Measurements from ENCODE around the gene BIVM. TPM values are rescaled to one million over a fixed set of nuclear protein-coding genes. Genes with fewer than 3 reads are reported as not detected.

Gene BIVM
- total RNA-seq, 1 donor from 2014 or later, result 16.6 TPM

DNA sequence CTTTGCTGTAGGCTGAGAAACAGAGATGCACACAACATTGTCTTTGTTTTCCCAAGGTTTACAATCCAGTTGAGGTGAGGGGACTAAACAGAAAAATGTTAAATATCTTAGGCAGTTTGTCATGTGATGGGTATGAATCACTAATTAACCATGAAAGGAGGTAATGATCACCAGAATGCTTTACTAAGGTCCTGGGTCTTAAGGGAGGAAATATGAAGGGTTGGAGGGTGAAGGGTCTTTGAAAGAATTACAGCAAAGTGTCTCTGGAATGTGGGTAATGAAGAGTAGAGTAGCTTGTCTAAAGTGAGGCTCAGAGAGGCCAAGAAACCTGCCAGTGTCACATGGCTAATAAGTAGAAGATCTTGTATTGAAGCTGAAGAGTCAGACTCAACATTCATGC, 19.0 kb downstream of the BIVM start:
- H3K36me3 ChIP-seq (ENCODE audit: control insufficient read depth, insufficient read depth, low read length), result no peaks in the 10 kb centered on the region

GRCh38 chr13:102825400-102825799, 26.5 kb downstream of the BIVM start:
- TF ChIP-seq, protein P1, sequence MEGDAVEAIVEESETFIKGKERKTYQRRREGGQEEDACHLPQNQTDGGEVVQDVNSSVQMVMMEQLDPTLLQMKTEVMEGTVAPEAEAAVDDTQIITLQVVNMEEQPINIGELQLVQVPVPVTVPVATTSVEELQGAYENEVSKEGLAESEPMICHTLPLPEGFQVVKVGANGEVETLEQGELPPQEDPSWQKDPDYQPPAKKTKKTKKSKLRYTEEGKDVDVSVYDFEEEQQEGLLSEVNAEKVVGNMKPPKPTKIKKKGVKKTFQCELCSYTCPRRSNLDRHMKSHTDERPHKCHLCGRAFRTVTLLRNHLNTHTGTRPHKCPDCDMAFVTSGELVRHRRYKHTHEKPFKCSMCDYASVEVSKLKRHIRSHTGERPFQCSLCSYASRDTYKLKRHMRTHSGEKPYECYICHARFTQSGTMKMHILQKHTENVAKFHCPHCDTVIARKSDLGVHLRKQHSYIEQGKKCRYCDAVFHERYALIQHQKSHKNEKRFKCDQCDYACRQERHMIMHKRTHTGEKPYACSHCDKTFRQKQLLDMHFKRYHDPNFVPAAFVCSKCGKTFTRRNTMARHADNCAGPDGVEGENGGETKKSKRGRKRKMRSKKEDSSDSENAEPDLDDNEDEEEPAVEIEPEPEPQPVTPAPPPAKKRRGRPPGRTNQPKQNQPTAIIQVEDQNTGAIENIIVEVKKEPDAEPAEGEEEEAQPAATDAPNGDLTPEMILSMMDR (IDR thresholded peaks at IDR 0.05; ENCODE audit: insufficient read depth, low read length, poor library complexity, severe bottlenecking), result no peak
- Histone ChIP-seq H3K4me3 (ENCODE audit: low read depth, low read length) (no peak overlapping the region), H3K27me3 (ENCODE audit: control insufficient read depth, insufficient read depth, low read length) (no peaks in the 10 kb centered on the region), H3K36me3 (ENCODE audit: control insufficient read depth, insufficient read depth, low read length) (no peaks in the 10 kb centered on the region)
- DNase-seq (ENCODE audit: low read depth), result no peak

More for the DNA sequence above, 19.0 kb downstream of the BIVM start:
- Histone ChIP-seq H3K27me3 (ENCODE audit: control insufficient read depth, insufficient read depth, low read length) (no peaks in the 10 kb centered on the region), H3K4me3 (ENCODE audit: low read depth, low read length) (no peak overlapping the region)
- DNase-seq (ENCODE audit: low read depth), result peak; percentile 75
- TF ChIP-seq, protein P1 (IDR thresholded peaks at IDR 0.05; ENCODE audit: insufficient read depth, low read length, poor library complexity, severe bottlenecking), result no peak

DNA sequence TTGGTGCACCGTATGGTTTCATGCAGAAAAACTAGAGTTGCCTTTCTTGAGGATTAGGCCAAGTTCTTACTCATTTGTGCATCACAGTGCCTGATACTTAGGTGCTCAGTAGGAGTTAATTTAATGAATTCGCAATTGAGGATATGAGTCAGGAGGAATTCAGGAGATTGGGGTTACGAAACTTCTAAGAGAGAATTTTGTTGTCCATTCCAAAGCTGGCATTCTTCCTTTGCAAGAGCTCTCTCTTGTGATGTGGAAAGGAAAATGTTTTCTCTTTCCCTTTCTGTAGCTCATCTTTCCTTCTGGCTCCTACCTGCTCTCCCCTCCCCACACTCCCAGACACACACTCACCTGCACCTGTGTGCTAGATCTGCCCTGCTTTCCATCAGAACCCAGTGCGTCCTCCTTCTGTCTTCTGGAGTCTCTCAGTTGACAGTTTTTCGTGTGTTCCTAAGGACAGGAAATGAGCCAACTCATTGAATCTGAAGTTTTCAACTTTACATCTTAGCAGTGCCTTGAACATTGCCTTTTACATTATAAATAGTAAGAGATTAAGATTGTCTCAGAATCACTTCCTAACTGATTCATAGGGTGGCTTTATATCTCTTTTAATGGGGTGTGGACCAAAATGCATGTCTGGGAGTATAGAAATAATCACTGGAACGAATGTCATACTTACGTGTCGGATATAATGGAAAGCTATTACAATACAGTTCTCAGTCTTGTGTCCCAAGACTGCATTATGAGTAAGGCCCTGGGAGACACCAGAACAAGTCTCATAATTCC, 27.2 kb downstream of the BIVM start:
- TF ChIP-seq, protein P1 (IDR thresholded peaks at IDR 0.05; ENCODE audit: insufficient read depth, low read length, poor library complexity, severe bottlenecking), result peak; percentile 14
- Histone ChIP-seq H3K4me3 (ENCODE audit: low read depth, low read length) (no peak overlapping the region), H3K36me3 (ENCODE audit: control insufficient read depth, insufficient read depth, low read length) (peaks cover 2% of the 10 kb centered on the region), H3K27me3 (ENCODE audit: control insufficient read depth, insufficient read depth, low read length) (no peaks in the 10 kb centered on the region)
- peak; percentile 80 for DNase-seq (ENCODE audit: low read depth)

DNA sequence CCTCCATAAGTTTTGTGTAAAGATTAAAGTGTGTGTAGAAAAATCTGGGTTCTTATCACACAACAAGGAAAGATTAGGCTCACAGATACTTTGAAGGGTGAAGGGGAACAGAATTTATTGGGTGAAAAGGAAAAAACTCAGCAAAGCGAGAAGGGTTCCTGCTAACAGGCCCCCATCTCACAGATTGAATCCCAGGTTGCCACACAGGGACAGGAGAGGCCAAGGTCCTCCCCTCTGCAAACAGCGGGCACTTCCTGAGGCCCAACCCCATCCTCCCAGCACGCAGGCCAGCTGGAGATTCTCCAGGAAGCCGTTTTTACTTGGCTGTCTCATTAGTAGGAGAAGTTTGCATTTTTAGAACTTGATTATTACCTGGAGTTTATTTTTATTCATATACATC, 31.7 kb downstream of the BIVM start:
- H3K36me3 ChIP-seq (ENCODE audit: control insufficient read depth, insufficient read depth, low read length), result peaks cover 2% of the 10 kb centered on the region
- TF ChIP-seq, protein P1 (IDR thresholded peaks at IDR 0.05; ENCODE audit: insufficient read depth, low read length, poor library complexity, severe bottlenecking), result no peak
- no peaks in the 10 kb centered on the region for H3K27me3 ChIP-seq (ENCODE audit: control insufficient read depth, insufficient read depth, low read length)
- H3K4me3 ChIP-seq (ENCODE audit: low read depth, low read length), result no peak overlapping the region
- DNase-seq (ENCODE audit: low read depth), result no peak

DNA sequence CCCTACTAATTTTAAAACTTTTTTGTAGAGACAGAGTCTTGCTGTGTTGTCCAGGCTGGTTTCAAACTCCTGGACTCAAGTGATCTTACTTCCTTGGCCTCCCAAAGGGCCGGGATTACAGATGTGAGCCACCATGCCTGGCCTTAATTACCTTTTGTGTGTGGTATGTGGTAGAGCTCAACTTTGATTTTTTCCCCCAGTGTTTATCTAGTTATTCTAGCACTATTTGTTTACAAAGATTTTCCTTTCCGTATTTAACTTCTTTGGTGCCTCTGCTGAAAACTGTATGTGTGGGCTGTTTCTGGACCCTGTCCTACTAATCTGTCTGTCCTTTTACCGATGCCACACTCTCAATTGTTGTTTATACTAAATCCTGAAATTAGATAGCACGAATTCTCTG, 37.6 kb downstream of the BIVM start:
- DNase-seq (ENCODE audit: low read depth), result no peak
- Histone ChIP-seq H3K36me3 (ENCODE audit: control insufficient read depth, insufficient read depth, low read length) (no peaks in the 10 kb centered on the region), H3K27me3 (ENCODE audit: control insufficient read depth, insufficient read depth, low read length) (no peaks in the 10 kb centered on the region), H3K4me3 (ENCODE audit: low read depth, low read length) (no peak overlapping the region)
- TF ChIP-seq, protein P1 (IDR thresholded peaks at IDR 0.05; ENCODE audit: insufficient read depth, low read length, poor library complexity, severe bottlenecking), result no peak

DNA sequence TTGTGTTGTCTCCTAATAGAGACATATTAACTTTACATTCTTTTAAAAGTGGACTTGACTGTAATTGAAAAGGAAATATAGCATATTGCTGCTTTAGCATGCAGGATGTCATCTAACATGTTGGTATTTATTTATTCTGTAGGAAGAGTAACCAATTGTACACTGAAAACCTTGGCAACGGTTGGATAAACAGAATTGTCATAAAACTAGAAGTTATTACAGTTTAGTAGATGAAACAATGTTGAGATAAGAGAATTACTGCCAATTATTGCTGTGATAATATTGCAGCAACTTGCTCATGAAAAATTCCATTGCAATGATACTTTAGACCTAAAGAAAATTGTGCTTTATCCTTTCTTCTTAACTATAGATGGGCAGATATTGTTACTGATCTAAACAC, 39.4 kb downstream of the BIVM start:
- DNase-seq (ENCODE audit: low read depth), result no peak
- H3K27me3 ChIP-seq (ENCODE audit: control insufficient read depth, insufficient read depth, low read length), result no peaks in the 10 kb centered on the region
- H3K36me3 ChIP-seq (ENCODE audit: control insufficient read depth, insufficient read depth, low read length), result no peaks in the 10 kb centered on the region
- TF ChIP-seq, protein P1 (IDR thresholded peaks at IDR 0.05; ENCODE audit: insufficient read depth, low read length, poor library complexity, severe bottlenecking), result no peak
- no peak overlapping the region for H3K4me3 ChIP-seq (ENCODE audit: low read depth, low read length)
